Sigmoid colon (tissue), 4 donors: ENCODE results near the gene SLC30A2.

ENCODE experiments used
- EP300 ChIP-seq, 4 donors: sonication (generic); formaldehyde crosslinking; IDR thresholded peaks; one replicate each; pipeline ENCODE4 v1.6.1; 2017; ENCODE audit warnings: antibody characterized with exemption in 4 of 4
- POLR2A ChIP-seq, 2 donors: fragments of 450-650 bp; IDR thresholded peaks; one replicate each; pipeline ENCODE4 v1.6.1; 2016; ENCODE audit warnings: antibody characterized with exemption in 2 of 2, mild to moderate bottlenecking in 2 of 2, moderate library complexity in 2 of 2
- POLR2AphosphoS5 ChIP-seq, 4 donors: sonication (generic); formaldehyde crosslinking; IDR thresholded peaks; one replicate each; pipeline ENCODE4 v1.6.1; 2017; ENCODE audit warnings: antibody characterized with exemption in 4 of 4
- TF ChIP-seq, protein P1 (sequence below), 4 experiments: fragments of 450-650 bp in 3 of 4; fragments of 200-600 bp in 1 of 4; IDR thresholded peaks; one replicate each; pipeline ENCODE4 v1.5.1; 2016 to 2019; ENCODE audit warnings: antibody characterized with exemption in 4 of 4, mild to moderate bottlenecking in 3 of 4, moderate library complexity in 2 of 4

DNA sequence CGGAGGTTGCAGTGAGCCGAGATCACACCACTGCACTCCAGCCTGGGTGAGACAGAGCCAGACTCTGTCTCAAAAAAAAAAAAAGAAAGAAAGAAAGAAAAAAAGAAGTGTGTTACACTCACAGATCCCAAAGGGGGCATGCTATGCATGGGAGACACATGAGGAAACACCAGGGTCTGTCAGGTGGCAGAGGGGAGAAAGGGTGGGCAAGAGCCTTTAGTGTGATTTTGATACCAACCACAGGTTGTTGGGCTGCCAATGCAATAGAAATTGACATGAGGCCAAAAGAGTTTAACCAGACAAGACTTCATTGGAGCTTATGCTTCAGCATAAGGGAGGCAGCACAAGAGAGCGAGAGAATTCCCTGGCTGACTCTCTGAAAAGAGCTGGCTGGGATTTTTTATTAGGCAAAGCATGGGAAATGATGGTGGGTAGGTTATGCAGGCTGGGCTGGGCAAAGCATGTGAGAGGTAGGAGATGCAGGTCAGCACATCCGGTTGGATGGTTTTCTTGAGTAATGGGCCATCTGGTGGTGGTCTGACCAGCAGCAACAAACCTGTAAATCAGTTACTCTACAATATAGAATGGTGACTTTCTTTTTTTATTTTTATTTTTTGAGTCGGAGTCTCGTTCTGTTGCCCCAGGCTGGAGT is 36.0 kb downstream of the SLC30A2 start:
- TF ChIP-seq, protein P1, sequence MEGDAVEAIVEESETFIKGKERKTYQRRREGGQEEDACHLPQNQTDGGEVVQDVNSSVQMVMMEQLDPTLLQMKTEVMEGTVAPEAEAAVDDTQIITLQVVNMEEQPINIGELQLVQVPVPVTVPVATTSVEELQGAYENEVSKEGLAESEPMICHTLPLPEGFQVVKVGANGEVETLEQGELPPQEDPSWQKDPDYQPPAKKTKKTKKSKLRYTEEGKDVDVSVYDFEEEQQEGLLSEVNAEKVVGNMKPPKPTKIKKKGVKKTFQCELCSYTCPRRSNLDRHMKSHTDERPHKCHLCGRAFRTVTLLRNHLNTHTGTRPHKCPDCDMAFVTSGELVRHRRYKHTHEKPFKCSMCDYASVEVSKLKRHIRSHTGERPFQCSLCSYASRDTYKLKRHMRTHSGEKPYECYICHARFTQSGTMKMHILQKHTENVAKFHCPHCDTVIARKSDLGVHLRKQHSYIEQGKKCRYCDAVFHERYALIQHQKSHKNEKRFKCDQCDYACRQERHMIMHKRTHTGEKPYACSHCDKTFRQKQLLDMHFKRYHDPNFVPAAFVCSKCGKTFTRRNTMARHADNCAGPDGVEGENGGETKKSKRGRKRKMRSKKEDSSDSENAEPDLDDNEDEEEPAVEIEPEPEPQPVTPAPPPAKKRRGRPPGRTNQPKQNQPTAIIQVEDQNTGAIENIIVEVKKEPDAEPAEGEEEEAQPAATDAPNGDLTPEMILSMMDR (IDR thresholded peaks at IDR 0.05): no peak
- TF ChIP-seq EP300 (IDR thresholded peaks at IDR 0.05): no peak
- no peak for TF ChIP-seq POLR2A (IDR thresholded peaks at IDR 0.05)
- TF ChIP-seq POLR2AphosphoS5 (IDR thresholded peaks at IDR 0.05): no peak
